CMK (cell line): ENCODE measurements around the gene MGRN1.

Experiments
- DNase-seq: peaks from one replicate; pipeline ENCODE4 v3.0.0-alpha.2; 2010; ENCODE audit warnings: low read depth

The MGRN1 gene

DNA sequence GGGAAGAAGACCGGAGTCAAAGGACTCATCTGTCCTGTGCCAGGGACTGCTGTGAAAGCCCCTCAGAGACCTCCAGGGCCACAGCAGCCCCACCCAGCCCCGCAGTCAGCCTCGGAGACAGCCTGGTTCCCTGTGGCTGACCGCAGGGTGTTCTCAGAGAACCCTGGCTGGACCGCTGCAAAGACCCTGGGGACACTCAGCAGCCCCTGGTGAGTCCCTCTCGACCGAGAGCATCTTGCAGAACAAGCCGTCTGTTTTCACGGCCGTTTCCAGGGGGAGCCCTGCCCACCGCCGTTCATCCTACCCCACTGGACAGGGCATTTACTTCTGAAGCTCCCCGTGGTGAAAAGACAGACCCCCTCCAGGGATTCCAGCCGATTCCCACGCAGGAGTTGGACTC lies 20.2 kb upstream of the MGRN1 start:
- no peak for DNase-seq

DNA sequence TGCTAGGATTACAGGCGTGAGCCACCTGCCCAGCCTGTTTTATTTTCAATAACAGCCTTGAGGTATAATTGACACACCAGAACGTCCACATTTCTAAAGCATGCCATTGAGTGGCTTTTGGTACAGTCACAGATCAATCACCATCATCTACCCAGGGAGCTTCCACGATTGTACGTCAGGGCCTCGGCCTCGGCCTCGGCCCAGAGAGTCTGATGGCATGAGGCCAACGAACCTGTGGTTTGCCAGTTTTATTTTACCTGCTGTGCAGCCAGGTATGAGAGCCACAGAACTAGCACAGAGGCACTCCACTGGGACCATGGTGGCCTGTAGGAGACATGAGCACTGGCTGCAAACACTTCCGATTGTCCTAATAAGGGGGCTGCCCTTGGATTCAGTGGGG lies 18.3 kb upstream of the MGRN1 start:
- DNase-seq: no peak

DNA sequence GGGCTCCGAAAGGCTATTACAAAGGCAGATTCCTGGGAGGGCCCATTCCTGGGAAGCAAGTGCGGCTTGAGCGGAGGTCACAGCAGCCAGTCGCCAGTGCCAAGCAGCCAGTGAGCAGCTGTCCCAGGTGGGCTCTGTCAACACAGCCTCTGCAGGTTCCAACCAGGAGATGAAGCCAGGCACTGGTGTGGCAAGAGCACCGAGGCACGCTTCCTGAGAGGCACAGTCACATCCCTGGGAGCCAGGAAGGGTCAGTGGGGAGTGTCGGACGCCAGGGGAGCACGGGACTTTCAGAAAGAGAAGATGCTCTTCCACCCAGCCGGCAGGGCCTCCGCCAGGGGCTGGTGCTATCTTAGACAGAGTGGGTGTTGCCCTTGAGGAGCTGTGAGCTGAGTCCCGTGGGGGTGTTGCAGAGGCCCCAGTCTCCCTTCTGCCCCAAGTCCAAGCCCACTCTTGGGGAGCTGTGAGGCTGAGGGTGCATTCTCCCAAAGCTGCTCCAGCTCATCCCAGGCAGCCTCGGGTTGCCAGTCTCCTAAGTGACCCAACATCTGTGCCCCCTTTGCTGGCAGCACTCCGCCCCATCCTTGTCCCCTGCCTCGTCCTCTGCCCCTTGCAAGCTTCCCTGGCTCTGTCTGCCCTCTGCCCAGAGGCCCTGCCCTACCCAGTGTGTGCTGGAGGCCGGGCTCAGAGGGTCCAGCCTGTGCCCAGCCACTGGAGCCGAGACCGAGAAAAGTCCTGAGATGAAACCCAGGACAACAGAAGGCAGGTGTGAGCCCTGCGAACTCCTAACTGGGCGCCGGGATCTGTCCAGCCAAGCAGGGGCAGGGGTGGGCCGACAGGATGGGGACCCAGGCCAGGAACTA lies 16.6 kb upstream of the MGRN1 start:
- no peak for DNase-seq

GRCh38 chr16:4608704-4608980 lies 16.0 kb upstream of the MGRN1 start:
- no peak for DNase-seq

DNA sequence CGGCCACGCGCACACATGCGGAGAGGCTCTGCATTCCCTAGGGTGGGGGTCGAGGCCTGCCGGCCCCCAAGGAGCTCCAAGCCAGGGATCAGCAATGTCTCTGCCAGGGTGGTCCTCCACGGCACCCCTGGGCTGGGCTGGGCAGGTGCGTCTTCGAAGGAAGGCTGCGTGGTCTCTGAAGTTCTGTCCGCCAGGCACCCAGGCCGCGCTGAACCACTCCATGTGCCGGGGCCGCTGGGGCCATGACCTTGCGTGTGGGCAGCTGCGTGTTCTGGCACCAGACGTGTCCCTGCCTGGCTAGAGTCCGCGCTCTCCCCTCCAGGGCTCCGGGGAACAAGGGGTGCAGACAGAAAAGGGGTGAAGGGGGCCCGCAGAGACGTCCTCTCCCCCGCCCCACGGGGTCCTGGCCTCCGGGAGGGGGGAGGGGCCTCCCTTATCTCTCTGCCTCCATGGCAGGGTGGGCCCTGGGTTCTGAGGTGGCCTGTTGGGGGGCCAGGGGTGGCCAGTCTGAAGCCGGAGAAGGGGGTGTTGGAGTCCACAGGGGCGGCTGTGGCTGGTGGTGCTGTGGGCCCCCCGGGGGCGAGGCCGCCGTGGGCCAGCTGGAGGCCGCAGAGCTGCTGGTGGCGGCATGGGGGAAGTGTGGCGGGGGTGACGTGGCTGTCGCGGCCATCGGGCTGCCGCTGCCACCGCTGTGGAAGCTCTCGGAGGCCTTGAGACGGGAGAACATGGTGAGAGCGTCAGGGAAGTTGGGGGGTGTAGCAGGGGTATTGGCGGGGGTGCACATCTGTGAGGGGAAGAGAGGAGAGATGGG lies 15.2 kb upstream of the MGRN1 start:
- no peak for DNase-seq

GRCh38 chr16:4610011-4611005 lies 14.3 kb upstream of the MGRN1 start:
- no peak for DNase-seq

DNA sequence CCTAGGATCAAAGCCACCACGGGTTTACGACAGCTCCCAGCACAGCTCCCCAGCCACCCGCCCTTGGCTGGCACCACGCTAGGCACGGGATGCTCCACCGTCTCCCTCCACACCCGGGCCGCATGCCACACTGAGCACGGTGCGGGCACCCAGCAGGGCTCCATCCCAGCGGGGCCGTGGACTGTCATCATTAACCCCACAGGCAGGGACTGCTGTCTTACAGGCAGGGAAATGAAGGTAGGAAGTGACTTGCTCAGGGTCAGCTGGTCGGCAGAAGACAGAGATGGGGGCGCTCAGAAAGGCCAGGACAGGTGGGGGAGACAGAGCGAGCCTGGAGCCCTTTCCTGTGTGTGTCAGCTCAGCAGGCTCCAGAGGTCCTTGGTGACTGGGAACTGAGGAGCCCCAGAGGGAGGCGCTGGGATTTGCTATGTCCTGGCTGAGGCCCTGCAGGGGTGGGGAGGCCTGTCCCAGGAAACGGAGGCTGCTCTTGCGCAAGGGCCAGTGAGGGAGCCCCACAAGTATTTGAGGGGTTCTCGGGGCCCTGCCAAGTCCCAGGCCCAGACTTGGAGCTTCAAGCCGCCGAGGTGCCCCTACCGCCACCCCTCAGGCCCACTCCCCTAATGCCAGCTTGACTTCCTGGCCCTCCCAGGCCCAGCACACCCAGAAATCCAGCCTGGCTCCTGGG lies 13.1 kb upstream of the MGRN1 start:
- no peak for DNase-seq

- no peak for DNase-seq
These were observed 12.1 kb upstream of the MGRN1 start for GRCh38 chr16:4612474-4612931.

DNA sequence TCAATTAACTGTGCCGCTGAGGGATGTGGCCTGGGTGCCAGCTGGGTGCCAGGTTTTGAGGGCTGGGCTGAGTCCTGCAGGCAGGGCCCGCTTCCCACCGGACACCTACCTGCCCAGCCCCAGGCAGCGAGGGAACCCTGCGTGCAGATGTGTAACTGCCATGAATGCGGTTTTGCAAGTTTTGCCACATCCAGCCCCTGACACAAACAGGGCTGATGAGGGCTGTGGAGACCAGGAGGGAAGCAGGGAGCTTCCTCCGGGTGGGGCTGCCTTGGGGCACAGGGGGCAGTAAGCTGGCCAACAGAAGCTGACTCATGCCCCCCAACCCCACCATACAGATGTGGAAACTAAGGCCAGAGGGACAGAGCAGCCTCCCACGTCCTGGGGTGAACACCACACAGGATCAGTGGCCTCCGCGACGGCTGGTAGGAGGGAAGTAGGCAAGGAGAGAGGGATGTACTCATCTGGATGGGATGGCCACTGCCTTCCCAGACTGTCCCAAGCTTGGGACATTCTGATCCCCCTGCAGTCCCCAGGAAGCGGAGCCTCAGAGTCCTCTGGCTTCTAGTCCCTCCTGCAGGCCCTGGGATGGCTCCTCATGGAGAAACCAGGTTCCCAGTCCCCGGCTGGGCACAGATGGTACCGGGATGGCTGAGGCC lies 11.5 kb upstream of the MGRN1 start:
- DNase-seq: no peak

GRCh38 chr16:4613636-4614570 lies 10.7 kb upstream of the MGRN1 start:
- DNase-seq: peak; percentile 61

- peak; percentile 67 for DNase-seq
These were observed 9.8 kb upstream of the MGRN1 start, which contains the start of gene UBALD1 for GRCh38 chr16:4614571-4615383. Gene UBALD1 (minus strand): TSS chr16:4614888. CDS start chr16:4614797, 91 bp downstream.

GRCh38 chr16:4615384-4616046 lies 9.1 kb upstream of the MGRN1 start:
- DNase-seq: no peak

GRCh38 chr16:4616047-4616811 lies 8.4 kb upstream of the MGRN1 start:
- DNase-seq: peak; percentile 94

GRCh38 chr16:4617880-4618279 lies 6.7 kb upstream of the MGRN1 start:
- no peak for DNase-seq

GRCh38 chr16:4618645-4619418 lies 5.8 kb upstream of the MGRN1 start:
- no peak for DNase-seq

- DNase-seq: no peak
These were observed 1.0 kb upstream of the MGRN1 start for GRCh38 chr16:4623593-4623992.
